ENCODE results near the gene PABPC4L. TPM values are rescaled to one million over a fixed set of nuclear protein-coding genes. Genes with fewer than 3 reads are reported as not detected.
"Not testable (repeated sequence)": the region's sequence is repeated elsewhere in the genome, so short reads cannot be mapped to it uniquely, and the experiment has no call there.

The PABPC4L gene
- total RNA-seq, 1 donor from 2014 or later: 1.3 TPM

DNA sequence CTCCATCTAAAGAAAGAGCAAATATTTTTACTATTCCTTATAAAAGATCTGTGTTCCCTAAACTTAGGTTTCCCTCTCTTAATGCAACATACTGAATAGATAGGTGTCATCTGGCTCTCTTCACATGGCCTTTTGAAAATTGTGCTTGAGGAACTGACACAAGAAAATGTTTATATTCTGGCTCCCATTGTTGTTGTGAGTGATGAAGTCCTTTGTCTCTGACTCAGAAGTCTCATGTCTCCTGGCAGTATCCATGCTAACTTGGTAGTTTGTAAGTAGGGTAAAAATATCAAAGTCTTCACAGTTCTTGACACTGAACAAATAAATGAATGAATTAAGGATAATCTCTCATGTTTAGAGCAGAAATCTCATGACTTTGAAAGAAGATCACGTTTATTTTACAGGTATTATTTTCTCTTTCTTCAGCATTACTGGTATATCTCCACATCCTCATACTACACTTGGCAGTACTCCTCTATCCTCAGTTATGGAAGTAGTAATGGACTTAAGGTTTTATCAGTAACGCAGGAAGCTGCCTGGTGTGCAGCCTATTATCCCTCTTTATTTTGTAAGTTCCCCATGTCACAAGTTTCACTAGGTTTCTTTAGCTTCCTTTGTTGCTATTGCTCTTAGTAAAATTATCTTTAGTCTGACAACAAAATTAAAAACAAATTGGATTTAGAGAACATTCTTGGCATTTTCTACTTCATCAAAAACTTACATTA is 14.2 kb upstream of the PABPC4L start:
- H3K4me1 ChIP-seq: no peaks in the 10 kb centered on the region
- H3K36me3 ChIP-seq: no peaks in the 10 kb centered on the region
- TF ChIP-seq, protein P1, sequence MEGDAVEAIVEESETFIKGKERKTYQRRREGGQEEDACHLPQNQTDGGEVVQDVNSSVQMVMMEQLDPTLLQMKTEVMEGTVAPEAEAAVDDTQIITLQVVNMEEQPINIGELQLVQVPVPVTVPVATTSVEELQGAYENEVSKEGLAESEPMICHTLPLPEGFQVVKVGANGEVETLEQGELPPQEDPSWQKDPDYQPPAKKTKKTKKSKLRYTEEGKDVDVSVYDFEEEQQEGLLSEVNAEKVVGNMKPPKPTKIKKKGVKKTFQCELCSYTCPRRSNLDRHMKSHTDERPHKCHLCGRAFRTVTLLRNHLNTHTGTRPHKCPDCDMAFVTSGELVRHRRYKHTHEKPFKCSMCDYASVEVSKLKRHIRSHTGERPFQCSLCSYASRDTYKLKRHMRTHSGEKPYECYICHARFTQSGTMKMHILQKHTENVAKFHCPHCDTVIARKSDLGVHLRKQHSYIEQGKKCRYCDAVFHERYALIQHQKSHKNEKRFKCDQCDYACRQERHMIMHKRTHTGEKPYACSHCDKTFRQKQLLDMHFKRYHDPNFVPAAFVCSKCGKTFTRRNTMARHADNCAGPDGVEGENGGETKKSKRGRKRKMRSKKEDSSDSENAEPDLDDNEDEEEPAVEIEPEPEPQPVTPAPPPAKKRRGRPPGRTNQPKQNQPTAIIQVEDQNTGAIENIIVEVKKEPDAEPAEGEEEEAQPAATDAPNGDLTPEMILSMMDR (IDR thresholded peaks at IDR 0.05): no peak
- H3K4me3 ChIP-seq: no peak overlapping the region
- intact Hi-C loops (cut with DNase I): no loop called here
- DNase-seq (ENCODE audit: low spot score in 2 of 2): no peak
- H3K9me3 ChIP-seq: no peaks in the 10 kb centered on the region
- H3K27ac ChIP-seq: no peak overlapping the region
- no peaks in the 10 kb centered on the region for H3K27me3 ChIP-seq

DNA sequence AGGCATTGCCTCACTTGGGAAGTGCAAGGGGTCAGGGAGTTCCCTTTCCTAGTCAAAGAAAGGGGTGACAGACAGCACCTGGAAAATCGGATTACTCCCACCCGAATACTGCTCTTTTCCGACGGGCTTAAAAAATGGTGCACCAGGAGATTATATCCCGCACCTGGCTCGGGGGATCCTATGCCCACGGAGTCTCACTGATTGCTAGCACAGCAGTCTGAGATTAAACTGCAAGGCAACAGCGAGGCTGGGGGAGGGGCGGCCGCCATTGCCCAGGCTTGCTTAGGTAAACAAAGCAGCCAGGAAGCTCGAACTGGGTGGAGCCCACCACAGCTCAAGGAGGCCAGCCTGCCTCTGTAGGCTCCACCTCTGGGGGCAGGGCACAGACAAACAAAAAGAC is 6.4 kb upstream of the PABPC4L start:
- intact Hi-C loops (cut with DNase I): loop anchor here (10.0 kb wide), 2 partner anchors 127 to 1063 kb away; partner anchors contain the start of gene PCDH10
- not testable (repeated sequence) for H3K27ac ChIP-seq; H3K27me3 ChIP-seq; H3K4me3 ChIP-seq; DNase-seq (ENCODE audit: low spot score in 2 of 2); H3K36me3 ChIP-seq; H3K9me3 ChIP-seq; H3K4me1 ChIP-seq

DNA sequence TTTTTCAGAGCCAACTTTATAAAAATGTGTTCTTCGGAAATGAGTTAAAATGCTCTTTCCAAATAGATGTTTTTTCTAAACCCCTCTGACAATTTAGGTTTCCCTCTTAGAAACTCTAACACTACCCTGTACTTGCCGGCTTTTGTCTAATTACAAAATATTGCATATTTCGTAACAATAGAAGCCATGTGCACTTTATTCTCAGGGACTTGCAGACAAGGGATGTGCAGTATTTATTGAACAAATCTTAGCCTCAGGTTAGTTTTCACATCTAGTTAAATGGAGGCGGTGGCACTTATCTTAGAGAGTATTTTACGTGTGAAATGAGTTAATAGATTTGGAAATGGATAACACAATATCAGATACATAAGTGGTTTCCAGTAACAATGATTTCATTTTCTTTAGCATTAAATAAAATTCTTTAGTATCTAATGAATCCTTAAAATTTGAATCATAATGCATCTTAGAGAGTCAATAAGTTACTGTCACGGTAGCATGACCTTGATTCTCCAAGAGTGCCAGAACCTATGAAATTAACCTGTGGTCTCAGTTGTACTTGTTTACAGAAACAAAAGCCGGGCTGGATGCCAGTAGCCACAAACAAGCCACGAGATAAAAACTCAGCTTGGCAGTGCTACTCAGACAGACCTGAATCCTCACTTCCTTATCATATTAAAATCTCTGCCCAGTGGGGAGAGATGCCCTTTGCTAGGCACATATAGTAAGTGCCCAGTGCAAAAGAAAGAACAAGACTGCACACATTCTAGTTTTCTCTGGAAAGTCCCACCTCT is 772 bp upstream of the PABPC4L start:
- no peak for DNase-seq (ENCODE audit: low spot score in 2 of 2)
- intact Hi-C loops (cut with DNase I): loop anchor here (10.0 kb wide), 2 partner anchors 132 to 1058 kb away; partner anchors contain the start of gene PCDH10
- peak overlapping the region; percentile 69 to 86 for H3K4me3 ChIP-seq
- TF ChIP-seq, protein P1 (IDR thresholded peaks at IDR 0.05): no peak
- no peaks in the 10 kb centered on the region for H3K36me3 ChIP-seq
- H3K4me1 ChIP-seq: no peaks in the 10 kb centered on the region
- H3K27me3 ChIP-seq: no peaks in the 10 kb centered on the region
- H3K9me3 ChIP-seq: no peaks in the 10 kb centered on the region
- no peak overlapping the region for H3K27ac ChIP-seq

DNA sequence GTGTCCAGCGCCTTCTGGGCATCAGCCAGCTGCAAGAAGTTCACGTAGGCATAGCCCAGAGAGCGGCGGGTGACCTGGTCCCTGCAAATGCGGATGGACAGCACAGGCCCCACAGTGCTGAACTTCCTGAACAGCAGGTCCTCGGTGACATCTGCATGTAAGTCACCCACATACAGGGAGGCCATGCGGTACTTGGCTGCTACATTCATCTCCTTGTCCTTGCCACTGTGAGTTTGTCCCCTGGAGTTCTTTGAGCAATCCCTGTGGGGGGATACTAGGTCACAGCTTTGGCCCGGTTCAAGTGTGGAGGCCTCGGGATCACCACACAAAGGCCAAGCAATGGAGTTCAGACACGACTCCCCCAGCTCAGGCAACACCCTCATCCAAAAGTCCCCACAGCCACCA is 776 bp downstream of the PABPC4L start:
- peak in 1 of 2 donors; percentile 60 for DNase-seq (ENCODE audit: low spot score in 2 of 2)
- H3K4me1 ChIP-seq: no peaks in the 10 kb centered on the region
- peak overlapping the region; percentile 75 to 86 for H3K27ac ChIP-seq
- no peaks in the 10 kb centered on the region for H3K9me3 ChIP-seq
- H3K4me3 ChIP-seq: peak overlapping the region; percentile 69 to 86
- TF ChIP-seq, protein P1 (IDR thresholded peaks at IDR 0.05): no peak
- H3K27me3 ChIP-seq: no peaks in the 10 kb centered on the region
- intact Hi-C loops (cut with DNase I): loop anchor here (10.0 kb wide), 2 partner anchors 134 to 1056 kb away; partner anchors contain the start of gene PCDH10
- no peaks in the 10 kb centered on the region for H3K36me3 ChIP-seq

DNA sequence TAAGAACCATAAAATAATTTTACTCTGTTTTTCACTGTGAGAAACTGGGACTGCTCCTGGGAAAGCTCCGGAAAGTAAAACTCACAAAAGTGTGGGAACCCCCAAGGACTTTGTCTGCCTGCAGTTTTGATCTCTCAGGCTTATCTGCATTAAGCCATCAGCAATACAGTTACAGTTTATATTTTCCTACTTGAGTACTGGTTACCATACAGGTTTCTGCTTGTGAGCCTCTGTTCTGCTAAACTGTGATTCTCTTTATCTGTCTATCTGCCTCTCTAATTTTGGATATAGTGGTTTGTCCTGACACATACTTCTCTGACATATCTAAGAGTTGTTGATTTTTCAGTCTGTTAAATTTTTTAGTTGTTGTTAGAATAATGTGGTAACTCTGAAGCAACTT is 11.6 kb downstream of the PABPC4L start:
- H3K36me3 ChIP-seq: no peaks in the 10 kb centered on the region
- no peak overlapping the region for H3K4me3 ChIP-seq
- no peaks in the 10 kb centered on the region for H3K4me1 ChIP-seq
- TF ChIP-seq, protein P1 (IDR thresholded peaks at IDR 0.05): no peak
- H3K9me3 ChIP-seq: peaks cover 0 to 11% of the 10 kb centered on the region in 2 donors
- no peak overlapping the region for H3K27ac ChIP-seq
- no peak for DNase-seq (ENCODE audit: low spot score in 2 of 2)
- H3K27me3 ChIP-seq: no peaks in the 10 kb centered on the region
- intact Hi-C loops (cut with DNase I): no loop called here

DNA sequence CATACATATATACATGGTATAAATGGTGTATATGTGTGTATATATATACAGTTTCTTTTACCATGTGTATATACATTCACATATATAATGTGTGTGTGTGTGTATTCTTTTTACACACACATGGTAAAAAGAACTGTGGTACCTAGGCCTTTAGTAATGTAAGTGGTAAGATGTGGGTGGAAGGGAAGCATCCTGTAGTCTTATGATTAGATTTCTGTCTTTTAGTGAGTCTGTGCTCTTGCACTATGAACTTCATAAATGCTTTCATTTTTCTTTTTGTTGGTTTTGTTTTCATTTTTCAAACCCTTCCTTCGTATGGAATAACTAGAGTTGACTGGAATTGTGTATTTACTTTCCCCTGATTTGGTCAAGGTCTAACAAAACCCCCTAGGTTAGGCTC is 12.1 kb downstream of the PABPC4L start:
- H3K27ac ChIP-seq: no peak overlapping the region
- peaks cover 0 to 11% of the 10 kb centered on the region in 2 donors for H3K9me3 ChIP-seq
- intact Hi-C loops (cut with DNase I): no loop called here
- no peaks in the 10 kb centered on the region for H3K36me3 ChIP-seq
- H3K27me3 ChIP-seq: no peaks in the 10 kb centered on the region
- H3K4me3 ChIP-seq: no peak overlapping the region
- TF ChIP-seq, protein P1 (IDR thresholded peaks at IDR 0.05): no peak
- DNase-seq (ENCODE audit: low spot score in 2 of 2): no peak
- H3K4me1 ChIP-seq: no peaks in the 10 kb centered on the region

Data from ascending aorta (tissue), 2 donors.